Hepatocyte (in vitro differentiated cells): ENCODE measurements around the gene AGAP3. TPM values are rescaled to one million over a fixed set of nuclear protein-coding genes. Genes with fewer than 3 reads are reported as not detected.

Experiments used
- DNase-seq: peaks from one replicate; pipeline ENCODE4 v3.0.0-alpha.2; 2016; ENCODE audit warnings: low spot score
- H2AFZ ChIP-seq: fragments of 200-600 bp; sonication (generic); 2 replicates; pipeline ENCODE4 v1.6.0; 2016; ENCODE audit warnings: antibody characterized with exemption, mild to moderate bottlenecking
- H3K27ac ChIP-seq: fragments of 200-600 bp; sonication (generic); 2 replicates; pipeline ENCODE4 v1.5.1; 2016; ENCODE audit warnings: mild to moderate bottlenecking
- H3K27me3 ChIP-seq: fragments of 200-600 bp; sonication (generic); 2 replicates; pipeline ENCODE4 v1.6.1; 2016
- H3K36me3 ChIP-seq: fragments of 200-600 bp; sonication (generic); replicated peaks from 2 replicates; pipeline ENCODE4 v1.5.1; 2016; ENCODE audit warnings: low read depth; ENCODE audit not compliant: insufficient read depth
- H3K4me1 ChIP-seq: fragments of 200-600 bp; sonication (generic); 2 replicates; pipeline ENCODE4 v1.5.1; 2016; ENCODE audit warnings: mild to moderate bottlenecking, moderate library complexity; ENCODE audit not compliant: insufficient read depth
- H3K4me2 ChIP-seq: fragments of 200-600 bp; sonication (generic); 2 replicates; pipeline ENCODE4 v1.6.0; 2016
- H3K4me3 ChIP-seq: fragments of 200-600 bp; sonication (generic); 2 replicates; pipeline ENCODE4 v1.5.1; 2016; ENCODE audit warnings: mild to moderate bottlenecking
- H3K79me2 ChIP-seq: fragments of 200-600 bp; sonication (generic); 2 replicates; pipeline ENCODE4 v1.6.0; 2017; ENCODE audit warnings: mild to moderate bottlenecking
- H3K9me2 ChIP-seq: fragments of 200-600 bp; sonication (generic); replicated peaks from 2 replicates; pipeline ENCODE4 v1.6.0; 2017; ENCODE audit warnings: mild to moderate bottlenecking; ENCODE audit not compliant: insufficient read depth
- H3K9me3 ChIP-seq: fragments of 200-600 bp; sonication (generic); 2 replicates; pipeline ENCODE4 v1.5.1; 2016; ENCODE audit warnings: low read depth, mild to moderate bottlenecking
- H4K20me1 ChIP-seq: fragments of 200-600 bp; sonication (generic); 2 replicates; pipeline ENCODE4 v1.6.0; 2016; ENCODE audit warnings: mild to moderate bottlenecking; ENCODE audit not compliant: insufficient read depth, poor library complexity, severe bottlenecking
- CTCF ChIP-seq: fragments of 200-600 bp; sonication (generic); IDR thresholded peaks from 2 replicates; pipeline ENCODE4 v1.5.1; 2016; ENCODE audit warnings: antibody characterized with exemption, mild to moderate bottlenecking; ENCODE audit not compliant: poor library complexity
- EZH2 ChIP-seq: fragments of 200-600 bp; sonication (generic); IDR thresholded peaks from 2 replicates; pipeline ENCODE4 v1.6.1; 2016; ENCODE audit warnings: antibody characterized with exemption, mild to moderate bottlenecking, borderline replicate concordance
- EZH2phosphoT487 ChIP-seq: fragments of 200-600 bp; sonication (generic); IDR thresholded peaks from one replicate; pipeline ENCODE4 v1.6.1; 2018; ENCODE audit warnings: antibody characterized with exemption, mild to moderate bottlenecking, low read depth, moderate library complexity; ENCODE audit not compliant: unreplicated experiment, severe bottlenecking
- WGBS: methylation state at CpG from one replicate; pipeline ENCODE4 v1.1.6; 2016; ENCODE audit warnings: low lambda C conversion rate; ENCODE audit errors: missing lambda C conversion rate; 5-methylcytosine and 5-hydroxymethylcytosine counted together
- polyA plus RNA-seq: library from polyadenylated mRNA; unstranded; fragments of >200 nt; fragmentation: Nextera tagmentation; extraction: Ambion mirVana; gene quantifications from 2 replicates; pipeline ENCODE4 v1.2.1, GENCODE V29; 2016
- total RNA-seq: library from RNA; depleted of rRNA; stranded (reverse); fragments of >200 nt; gene quantifications from 2 replicates; pipeline ENCODE4 v1.2.3, GENCODE V29; 2014

AGAP3 gene
- total and polyA plus RNA-seq, 2 experiments from 2014 or later = 44.0 to 56.7 TPM

DNA sequence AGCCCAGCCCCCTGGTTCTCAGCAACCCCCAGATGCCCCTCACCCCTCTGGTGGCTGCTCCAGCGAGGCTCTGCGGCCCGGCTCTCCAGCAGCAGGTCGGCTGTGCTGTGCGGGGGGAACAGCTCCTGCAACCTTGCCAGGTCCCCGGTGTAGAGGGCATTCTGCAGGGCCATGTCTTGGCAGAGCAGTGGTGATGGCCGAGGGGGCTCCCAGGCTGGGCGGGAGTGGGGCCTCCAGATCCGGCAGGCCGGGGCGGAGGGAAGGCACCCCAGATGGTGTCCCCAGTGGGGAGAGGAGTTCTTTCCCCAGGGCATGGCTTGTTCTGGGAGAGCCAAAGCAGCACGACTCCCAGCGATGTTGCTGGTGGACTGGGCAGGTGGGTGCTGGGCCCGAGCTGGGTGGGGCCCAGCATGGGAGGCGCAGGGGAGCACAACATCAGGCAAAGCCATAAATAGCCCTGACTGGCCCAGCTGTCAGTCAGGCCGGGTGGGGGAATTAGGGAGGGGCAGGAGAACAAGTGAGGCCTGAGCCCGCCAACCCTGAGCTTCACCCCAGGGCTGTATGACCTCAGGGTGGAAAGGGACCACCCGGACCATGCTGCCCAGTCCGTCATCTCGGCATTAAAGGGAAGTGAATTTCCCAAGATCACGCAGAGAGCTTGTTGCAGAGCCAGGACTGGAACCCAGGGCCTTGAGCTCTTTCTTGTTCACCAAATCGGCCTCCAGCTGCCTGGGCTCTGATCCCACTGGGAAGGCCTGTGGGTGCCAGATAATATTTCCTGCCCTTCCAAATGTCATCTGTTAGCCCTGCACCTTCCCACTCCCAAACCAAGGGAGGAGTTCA, 101.4 kb downstream of the AGAP3 start:
- peaks cover 5% of the 10 kb centered on the region for H3K27me3 ChIP-seq
- TF ChIP-seq CTCF (no peak), EZH2phosphoT487 (no peak)
- H2AFZ ChIP-seq = no peak overlapping the region
- no peaks in the 10 kb centered on the region for H3K4me1 ChIP-seq
- H3K9me2 ChIP-seq = no peaks in the 10 kb centered on the region
- no peak overlapping the region for H3K4me3 ChIP-seq
- DNase-seq = no peak
- 79% methylated on average over 13 of the region's 22 CpGs for WGBS
- H3K36me3 ChIP-seq = no peaks in the 10 kb centered on the region
- H3K27ac ChIP-seq = no peak overlapping the region
- H3K4me2 ChIP-seq = no peak overlapping the region
- no peaks in the 10 kb centered on the region for H4K20me1 ChIP-seq
- H3K9me3 ChIP-seq = no peaks in the 10 kb centered on the region
- H3K79me2 ChIP-seq = no peaks in the 10 kb centered on the region

DNA sequence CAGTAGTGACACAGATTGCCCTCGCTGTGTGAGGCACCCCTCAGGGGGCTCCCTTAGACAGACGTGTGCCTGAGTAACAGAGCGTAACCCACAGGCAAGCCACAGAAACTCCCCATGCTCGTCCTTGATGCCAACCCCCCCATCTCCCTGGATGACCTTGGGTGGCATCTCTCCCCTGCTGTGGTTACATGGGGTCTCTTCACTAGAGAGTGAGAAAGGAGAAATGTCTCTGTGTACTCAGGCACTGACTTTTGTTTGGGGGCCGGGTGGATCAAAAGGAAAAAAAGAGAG, 101.9 kb downstream of the AGAP3 start:
- Histone ChIP-seq H3K4me2 (no peak overlapping the region), H3K9me2 (no peaks in the 10 kb centered on the region), H3K4me1 (no peaks in the 10 kb centered on the region), H3K79me2 (no peaks in the 10 kb centered on the region), H3K4me3 (no peak overlapping the region), H3K9me3 (no peaks in the 10 kb centered on the region), H2AFZ (no peak overlapping the region), H3K27ac (no peak overlapping the region), H4K20me1 (no peaks in the 10 kb centered on the region), H3K36me3 (no peaks in the 10 kb centered on the region), H3K27me3 (peaks cover 5% of the 10 kb centered on the region)
- DNase-seq = no peak
- 60% methylated on average over 5 of the region's 5 CpGs for WGBS
- TF ChIP-seq EZH2phosphoT487 = no peak
- TF ChIP-seq CTCF = no peak
- TF ChIP-seq EZH2 = no peak

DNA sequence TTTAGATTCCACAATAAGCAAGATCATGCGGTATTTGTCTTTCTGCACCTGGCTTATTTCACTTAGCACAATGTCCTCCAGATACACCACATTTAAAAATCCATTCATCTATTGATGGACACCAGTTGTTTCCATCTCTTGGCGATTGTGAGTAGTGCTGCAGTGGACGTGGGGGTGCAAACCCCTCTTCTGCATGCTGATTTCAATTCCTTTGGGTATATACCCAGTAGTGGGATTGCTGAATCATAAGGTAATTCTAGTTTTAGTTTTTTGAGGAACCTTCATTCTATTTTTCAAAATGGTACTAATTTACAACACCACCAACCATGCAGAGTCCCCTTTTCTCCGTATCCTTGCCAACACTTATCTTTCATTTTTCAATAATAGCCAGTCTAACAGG, 102.8 kb downstream of the AGAP3 start:
- WGBS = 78% methylated on average over 4 of the region's 4 CpGs
- H4K20me1 ChIP-seq = no peaks in the 10 kb centered on the region

More for the DNA sequence above, 102.8 kb downstream of the AGAP3 start:
- Histone ChIP-seq H3K79me2 (no peaks in the 10 kb centered on the region), H3K9me2 (no peaks in the 10 kb centered on the region), H3K4me1 (no peaks in the 10 kb centered on the region), H3K9me3 (no peaks in the 10 kb centered on the region), H3K27me3 (peaks cover 5% of the 10 kb centered on the region), H3K27ac (no peak overlapping the region), H3K4me2 (no peak overlapping the region), H3K4me3 (no peak overlapping the region), H2AFZ (no peak overlapping the region), H3K36me3 (no peaks in the 10 kb centered on the region)
- no peak for DNase-seq
- TF ChIP-seq CTCF (no peak), EZH2phosphoT487 (no peak), EZH2 (no peak)
